CD14-positive monocyte (primary cell): Measurements from ENCODE around the gene SH2B3. TPM values are rescaled to one million over a fixed set of nuclear protein-coding genes. Genes with fewer than 3 reads are reported as not detected.

Experiments
- DNase-seq, 3 donors: peaks; one replicate each; pipeline ENCODE4 v3.0.0-alpha.2; 2011 to 2022
- H2AFZ ChIP-seq: 2 replicates; pipeline ENCODE4 v1.6.0; 2012; ENCODE audit warnings: mild to moderate bottlenecking, low read depth, low read length, inconsistent platforms; ENCODE audit not compliant: insufficient read depth, poor library complexity, severe bottlenecking
- H3K27ac ChIP-seq, 2 donors: 1 replicate in 1 of 2; 2 replicates in 1 of 2; pipeline ENCODE4 v1.5.1; 2012 to 2013; ENCODE audit warnings: low read length in 2 of 2, control low read depth in 1 of 2, inconsistent platforms in 1 of 2, low read depth in 1 of 2, mild to moderate bottlenecking in 1 of 2
- H3K27me3 ChIP-seq, 2 donors: one replicate each; pipeline versions ENCODE4 v1.6.0 to v1.6.1; 2011 to 2013; ENCODE audit warnings: low read length in 2 of 2; ENCODE audit not compliant: control insufficient read depth in 2 of 2, insufficient read depth in 2 of 2
- H3K36me3 ChIP-seq, 2 donors: replicated peaks in 1 of 2; 1 replicate in 1 of 2; 2 replicates in 1 of 2; pipeline versions ENCODE4 v1.5.1 to v1.6.1; 2012 to 2013; ENCODE audit warnings: low read length in 2 of 2, control low read depth in 1 of 2, inconsistent platforms in 1 of 2, mild to moderate bottlenecking in 1 of 2; ENCODE audit not compliant: insufficient read depth in 2 of 2, control insufficient read depth in 1 of 2
- H3K4me1 ChIP-seq, 2 donors: 1 replicate in 1 of 2; 2 replicates in 1 of 2; pipeline versions ENCODE4 v1.5.1 to v1.6.1; 2012 to 2013; ENCODE audit warnings: low read length in 2 of 2, control low read depth in 1 of 2, inconsistent platforms in 1 of 2, mild to moderate bottlenecking in 1 of 2, moderate library complexity in 1 of 2; ENCODE audit not compliant: insufficient read depth in 2 of 2, control insufficient read depth in 1 of 2
- H3K4me2 ChIP-seq: replicated peaks from 2 replicates; pipeline ENCODE3; 2012; ENCODE audit warnings: low read length, moderate library complexity, mild to moderate bottlenecking; ENCODE audit not compliant: poor library complexity, severe bottlenecking; ENCODE audit errors: extremely low read depth
- H3K4me3 ChIP-seq, 3 experiments: fragments of 200-600 bp in 1 of 3; sonication (generic) in 1 of 3; replicated peaks in 1 of 3; 1 replicate in 2 of 3; 2 replicates in 1 of 3; pipeline ENCODE4 v1.5.1; 2011 to 2013; ENCODE audit warnings: low read length in 3 of 3, mild to moderate bottlenecking in 3 of 3, control low read depth in 2 of 3, low read depth in 2 of 3, inconsistent platforms in 1 of 3, moderate library complexity in 1 of 3
- H3K79me2 ChIP-seq: 2 replicates; pipeline ENCODE4 v1.6.0; 2012; ENCODE audit warnings: mild to moderate bottlenecking, control low read depth, inconsistent platforms, low read length, moderate library complexity; ENCODE audit not compliant: insufficient read depth
- H3K9ac ChIP-seq: 2 replicates; pipeline ENCODE4 v1.6.0; 2017; ENCODE audit warnings: low read length, mild to moderate bottlenecking; ENCODE audit not compliant: insufficient read depth, poor library complexity, severe bottlenecking
- H3K9me3 ChIP-seq, 2 donors: replicated peaks in 1 of 2; 1 replicate in 1 of 2; 2 replicates in 1 of 2; pipeline versions ENCODE4 v1.5.1 to v1.6.1; 2012 to 2013; ENCODE audit warnings: low read length in 2 of 2, control low read depth in 1 of 2; ENCODE audit not compliant: control insufficient read depth in 1 of 2, insufficient read depth in 1 of 2
- H4K20me1 ChIP-seq: 2 replicates; pipeline ENCODE4 v1.6.0; 2012; ENCODE audit warnings: mild to moderate bottlenecking, low read length, control low read depth, moderate library complexity; ENCODE audit not compliant: insufficient read depth
- H3K27ac Mint-ChIP-seq, 7 donors: one replicate each; pipeline ENCODE4 v1.8.0; 2020; ENCODE audit warnings: mild to moderate bottlenecking in 7 of 7, mixed read lengths in 7 of 7, moderate library complexity in 6 of 7, inconsistent platforms in 2 of 7
- H3K27me3 Mint-ChIP-seq, 3 donors: one replicate each; pipeline ENCODE4 v1.8.0; 2021 to 2022; ENCODE audit warnings: low read depth in 3 of 3, mild to moderate bottlenecking in 3 of 3, mixed read lengths in 3 of 3, moderate library complexity in 3 of 3, inconsistent platforms in 1 of 3
- H3K36me3 Mint-ChIP-seq, 2 donors: one replicate each; pipeline ENCODE4 v1.8.0; 2020; ENCODE audit warnings: mixed read lengths in 2 of 2, inconsistent platforms in 1 of 2, mild to moderate bottlenecking in 1 of 2
- H3K4me1 Mint-ChIP-seq: one replicate; pipeline ENCODE4 v1.8.0; 2020; ENCODE audit warnings: mild to moderate bottlenecking, mixed read lengths
- H3K4me3 Mint-ChIP-seq, 2 donors: one replicate each; pipeline ENCODE4 v1.8.0; 2020; ENCODE audit warnings: mild to moderate bottlenecking in 2 of 2, mixed read lengths in 2 of 2, moderate library complexity in 1 of 2
- H3K9me3 Mint-ChIP-seq, 7 donors: one replicate each; pipeline ENCODE4 v1.8.0; 2020 to 2022; ENCODE audit warnings: mixed read lengths in 7 of 7, mild to moderate bottlenecking in 6 of 7, moderate library complexity in 6 of 7, inconsistent platforms in 2 of 7
- CTCF ChIP-seq: fragments of 200-600 bp; IDR thresholded peaks from one replicate; pipeline ENCODE4 v1.8.0; 2022; ENCODE audit warnings: antibody characterized with exemption, mild to moderate bottlenecking
- WGBS: methylation state at CpG from one replicate; pipeline ENCODE4 v1.1.5; 2013; ENCODE audit warnings: missing lambda C conversion rate; ENCODE audit not compliant: insufficient coverage; 5-methylcytosine and 5-hydroxymethylcytosine counted together
- intact Hi-C, 2 donors: fragments of 100-400 bp; cut with micrococcal nuclease; formaldehyde crosslinking; loops; one replicate each; pipeline versions ENCODE4 v1.15.0 to v1.15.1; 2023
- polyA plus RNA-seq, 3 donors: library from polyadenylated mRNA; depleted of rRNA in 1 of 3; unstranded in 2 of 3; stranded (reverse) in 1 of 3; fragments of 300-500 nt in 2 of 3; fragments of >200 nt in 1 of 3; fragmentation: Illumina TruSeq in 2 of 3; gene quantifications; 1 replicate in 2 of 3; 2 replicates in 1 of 3; pipeline ENCODE4 v1.2.3, GENCODE V29; 2012 to 2021

SH2B3 gene
- polyA plus RNA-seq, 3 donors, result 15.2 to 136 (median 33.5) TPM

- Histone ChIP-seq H3K27ac (peak overlapping the region; percentile 37 to 48), H3K4me2 (no peak overlapping the region), H3K9me3 (no peaks in the 10 kb centered on the region), H4K20me1 (peaks cover 100% of the 10 kb centered on the region), H3K4me3 (no peak overlapping the region), H3K9ac (no peak overlapping the region), H3K4me1 (peaks cover 54 to 56% of the 10 kb centered on the region in 2 donors), H3K27me3 (no peaks in the 10 kb centered on the region), H2AFZ (no peak overlapping the region), H3K36me3 (peaks cover 60 to 79% of the 10 kb centered on the region in 2 donors), H3K79me2 (peaks cover 99% of the 10 kb centered on the region)
- DNase-seq, result peak in 1 of 3 donors; percentile 3
- Mint-ChIP-seq H3K27ac (peak overlapping the region in 6 of 7 donors; percentile 8 to 83 (median 57)), H3K9me3 (peaks cover 0 to 1% (median 0%) of the 10 kb centered on the region in 7 donors), H3K27me3 (no peaks in the 10 kb centered on the region), H3K4me3 (no peak overlapping the region), H3K36me3 (peaks cover 49 to 75% of the 10 kb centered on the region in 2 donors), H3K4me1 (peaks cover 53% of the 10 kb centered on the region)
- intact Hi-C loops, result no loop called here
- 78% methylated on average over 9 of the region's 11 CpGs for WGBS
- TF ChIP-seq CTCF, result no peak
Measured at GRCh38 chr12:111424189-111424792, 18.6 kb downstream of the SH2B3 start.

GRCh38 chr12:111424793-111425251, 19.1 kb downstream of the SH2B3 start:
- H3K27ac Mint-ChIP-seq, result peak overlapping the region; percentile 26 to 91 (median 80)
- intact Hi-C loops, result no loop called here
- no peaks in the 10 kb centered on the region for H3K27me3 Mint-ChIP-seq
- peaks cover 46 to 69% of the 10 kb centered on the region in 2 donors for H3K36me3 Mint-ChIP-seq
- peak overlapping the region; percentile 37 to 48 for H3K27ac ChIP-seq
- TF ChIP-seq CTCF, result peak; percentile 30
- H3K4me2 ChIP-seq, result peak overlapping the region; percentile 1
- no peak overlapping the region for H3K4me3 ChIP-seq
- H3K9me3 ChIP-seq, result no peaks in the 10 kb centered on the region
- no peak for DNase-seq
- peaks cover 55 to 74% of the 10 kb centered on the region in 2 donors for H3K36me3 ChIP-seq
- 90% methylated on average over 6 of the region's 6 CpGs for WGBS
- H3K27me3 ChIP-seq, result no peaks in the 10 kb centered on the region
- peaks cover 100% of the 10 kb centered on the region for H4K20me1 ChIP-seq
- H2AFZ ChIP-seq, result no peak overlapping the region
- peaks cover 99% of the 10 kb centered on the region for H3K79me2 ChIP-seq
- H3K4me3 Mint-ChIP-seq, result no peak overlapping the region
- H3K4me1 Mint-ChIP-seq, result peaks cover 58% of the 10 kb centered on the region
- peaks cover 0 to 1% (median 0%) of the 10 kb centered on the region in 7 donors for H3K9me3 Mint-ChIP-seq
- peaks cover 59 to 62% of the 10 kb centered on the region in 2 donors for H3K4me1 ChIP-seq
- no peak overlapping the region for H3K9ac ChIP-seq
